Activated CD8-positive, alpha-beta memory T cell treated with anti-CD3 and anti-CD28 coated beads, Interleukin-2, amount 50 U/mL, for 24 hours (primary cell): ENCODE data around the gene GREB1.

ENCODE experiments used
- DNase-seq: peaks from one replicate; pipeline ENCODE4 v3.0.0-alpha.2; 2020; ENCODE audit errors: extremely low read depth

Gene GREB1

DNA sequence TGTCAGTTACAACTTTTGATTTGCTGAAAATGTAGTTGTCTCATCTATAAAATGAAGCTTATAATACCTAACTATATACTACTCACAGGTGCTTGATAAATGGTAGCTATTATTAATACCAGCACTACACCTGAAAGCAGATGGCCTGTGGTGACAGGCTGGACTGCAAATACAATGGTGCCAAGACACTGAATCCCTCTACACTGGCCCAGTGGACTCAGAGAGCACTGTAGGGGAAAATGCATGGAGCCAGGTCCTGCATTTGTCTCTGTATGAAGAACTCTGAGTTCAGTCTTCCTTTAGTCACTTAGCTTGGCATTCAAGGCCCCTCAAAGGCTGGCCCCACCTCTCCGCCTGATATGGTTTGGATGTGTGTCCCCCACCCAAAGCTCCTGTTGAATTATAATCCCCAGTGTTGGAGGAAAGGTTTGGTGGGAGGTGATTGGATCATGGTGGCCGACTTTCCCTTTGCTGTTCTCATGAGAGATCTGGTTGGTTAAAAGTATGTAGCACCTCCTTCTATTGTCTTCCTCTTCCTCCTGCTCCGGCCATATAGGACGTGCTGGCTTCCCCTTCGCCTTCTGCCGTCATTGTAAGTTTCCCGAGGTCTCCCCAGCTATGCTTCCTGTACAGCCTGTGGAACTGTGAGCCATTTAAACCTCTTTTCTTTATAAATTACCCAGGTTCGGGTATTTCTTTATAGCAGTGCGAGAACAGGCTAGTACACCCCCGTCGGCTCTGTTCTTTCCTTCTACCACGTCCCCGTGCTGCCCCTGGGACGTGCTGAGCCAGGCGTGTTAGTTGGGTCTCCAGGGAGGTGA is 147.3 kb downstream of the GREB1 start:
- DNase-seq: no peak

DNA sequence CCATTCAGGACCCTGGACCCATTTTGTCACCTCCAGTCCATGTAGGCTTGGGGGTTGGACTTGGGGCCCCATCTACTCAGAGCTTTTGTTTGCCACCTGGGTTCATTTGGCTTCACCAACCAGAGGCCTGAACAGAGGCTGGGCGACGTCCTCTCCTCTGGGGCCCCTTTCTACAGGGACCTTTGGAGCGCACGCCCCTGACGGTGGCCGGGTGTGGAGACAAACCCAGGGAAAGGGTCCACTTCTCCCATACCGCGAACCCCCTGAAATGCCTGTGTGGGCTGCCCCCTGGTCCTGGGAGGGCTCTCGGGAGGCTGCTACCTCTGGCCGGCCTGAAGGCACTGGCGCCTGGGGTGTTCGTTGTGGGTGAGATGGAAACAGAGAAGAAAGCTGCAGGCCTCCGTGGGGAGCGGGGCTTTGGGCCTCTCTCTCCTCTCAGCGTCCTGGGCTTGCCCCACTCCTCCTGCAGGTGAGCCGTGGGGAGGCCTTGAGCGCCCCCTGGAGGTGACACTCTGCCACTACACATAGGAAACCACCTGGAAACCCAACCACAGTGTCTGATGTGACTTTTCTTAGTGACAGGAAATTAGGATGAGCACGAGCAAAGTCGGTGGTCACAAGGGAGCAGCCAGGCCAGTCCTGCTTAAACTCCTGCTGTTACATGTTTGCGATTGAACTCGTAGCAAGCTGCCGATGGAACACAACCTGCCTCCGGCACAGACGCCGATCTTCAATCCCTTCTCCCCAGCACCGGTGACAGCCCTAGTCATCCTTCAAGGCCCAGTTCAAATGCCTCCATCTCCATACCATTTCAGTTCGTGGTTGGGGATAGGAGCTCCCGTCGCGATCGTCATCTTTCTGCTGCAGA is 148.1 kb downstream of the GREB1 start:
- no peak for DNase-seq

DNA sequence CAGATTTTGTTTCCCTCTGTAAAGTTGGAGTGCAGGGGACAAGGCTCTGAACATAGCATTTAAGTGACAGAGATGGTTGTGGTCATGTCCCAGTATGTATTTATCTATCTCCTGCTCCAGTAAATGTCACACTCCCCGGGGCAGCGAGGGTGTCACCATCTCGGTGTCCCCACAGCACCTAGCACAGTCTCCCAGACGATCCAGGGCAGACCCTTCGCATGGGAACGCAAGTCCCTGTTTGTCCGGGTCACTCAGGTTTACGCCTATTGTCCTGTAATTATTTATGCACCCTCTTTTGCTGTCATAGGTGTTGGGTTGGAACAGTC is 148.7 kb downstream of the GREB1 start:
- no peak for DNase-seq

DNA sequence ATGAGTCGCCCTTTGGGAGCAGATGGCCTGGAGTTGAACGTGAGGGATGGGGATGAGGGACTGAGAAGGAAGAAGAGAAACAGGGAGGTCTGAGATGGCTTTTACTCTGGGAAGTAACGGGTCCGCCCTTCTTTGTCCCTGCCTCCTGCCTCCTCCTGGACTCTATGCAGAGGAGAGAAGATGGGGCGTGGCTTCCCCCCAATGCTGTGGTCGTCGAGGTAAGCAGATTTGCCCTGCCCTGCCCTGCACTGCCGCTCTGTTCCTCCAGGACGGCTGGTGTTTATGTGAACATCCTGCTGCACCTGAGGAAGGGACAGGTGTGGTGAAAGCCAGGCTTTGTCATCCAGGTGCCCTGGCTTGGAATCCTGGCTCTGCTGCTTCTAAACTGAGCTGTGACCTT is 149.6 kb downstream of the GREB1 start:
- no peak for DNase-seq

DNA sequence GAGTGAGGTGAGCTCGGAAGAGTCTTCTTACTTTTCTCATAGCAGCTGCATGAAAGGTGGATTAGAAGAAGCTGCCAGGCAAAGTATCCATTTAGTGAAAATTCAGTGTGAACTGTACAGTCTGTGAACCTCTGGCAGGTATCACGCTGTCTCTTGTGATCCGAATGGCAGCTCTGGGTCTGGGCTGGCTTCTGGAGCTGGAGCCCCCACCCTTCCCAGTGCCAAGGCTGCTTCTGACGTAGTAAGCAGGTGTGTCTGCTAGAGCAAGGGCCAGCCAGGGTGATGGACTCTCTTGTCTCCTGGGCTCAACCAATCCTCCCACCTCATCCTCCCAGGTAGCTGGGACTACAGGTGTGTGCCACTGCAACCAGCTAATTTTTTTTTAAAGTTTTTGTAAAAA is 150.1 kb downstream of the GREB1 start:
- no peak for DNase-seq

DNA sequence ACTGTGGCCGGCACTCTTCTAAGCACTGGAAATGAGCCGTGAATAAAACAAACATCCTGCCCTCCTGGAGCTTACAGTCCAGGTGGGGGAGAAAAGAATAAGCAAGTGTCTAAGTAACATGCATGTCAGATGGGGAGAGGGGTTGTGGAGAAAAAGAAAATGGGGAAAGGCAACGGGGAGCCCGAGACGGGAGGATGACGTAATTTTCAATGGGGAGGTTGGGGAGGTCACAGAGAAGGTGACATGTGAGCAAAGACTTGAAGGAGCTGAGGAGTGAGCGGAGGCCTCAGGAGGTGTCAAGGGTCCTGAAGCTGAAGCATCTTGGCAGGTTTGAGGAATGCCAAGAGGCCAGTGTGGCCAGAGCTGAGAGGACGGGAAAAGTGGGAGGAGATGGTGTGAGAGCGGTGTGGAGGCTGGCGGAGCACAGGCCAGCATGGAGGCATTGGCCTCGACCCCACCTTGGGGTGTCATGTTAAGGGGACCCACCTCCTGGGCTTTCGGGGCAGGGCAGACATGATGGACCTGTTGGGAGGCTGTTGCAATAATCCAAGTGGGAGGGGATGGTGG is 151.1 kb downstream of the GREB1 start:
- DNase-seq: no peak

DNA sequence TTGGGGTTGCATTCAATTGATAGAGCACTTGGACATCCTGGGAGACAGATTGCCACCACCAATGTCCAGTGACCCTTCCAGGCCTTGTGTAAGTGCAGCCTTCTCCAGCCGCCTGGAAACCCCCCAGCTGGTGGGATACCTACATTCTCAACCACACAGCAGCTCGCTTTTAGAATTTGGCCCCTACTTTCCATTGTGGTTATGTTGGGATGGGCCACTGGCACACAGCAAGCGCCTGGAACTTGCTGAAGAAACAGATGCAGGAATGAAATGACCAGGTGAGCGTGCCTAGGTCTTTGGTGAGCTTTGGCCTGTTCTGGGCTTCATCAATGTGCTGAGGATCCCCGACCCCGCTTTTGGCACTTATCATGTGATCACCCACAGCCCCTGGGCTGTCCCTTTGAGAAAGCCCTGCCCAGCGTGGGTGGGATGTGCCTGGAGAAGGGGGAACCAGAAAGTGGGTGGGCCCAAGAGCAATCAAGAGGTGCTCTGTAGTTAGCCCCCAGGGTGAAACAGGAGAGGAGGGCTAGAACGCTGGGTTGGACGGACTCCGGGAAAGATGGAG is 152.1 kb downstream of the GREB1 start:
- DNase-seq: no peak

DNA sequence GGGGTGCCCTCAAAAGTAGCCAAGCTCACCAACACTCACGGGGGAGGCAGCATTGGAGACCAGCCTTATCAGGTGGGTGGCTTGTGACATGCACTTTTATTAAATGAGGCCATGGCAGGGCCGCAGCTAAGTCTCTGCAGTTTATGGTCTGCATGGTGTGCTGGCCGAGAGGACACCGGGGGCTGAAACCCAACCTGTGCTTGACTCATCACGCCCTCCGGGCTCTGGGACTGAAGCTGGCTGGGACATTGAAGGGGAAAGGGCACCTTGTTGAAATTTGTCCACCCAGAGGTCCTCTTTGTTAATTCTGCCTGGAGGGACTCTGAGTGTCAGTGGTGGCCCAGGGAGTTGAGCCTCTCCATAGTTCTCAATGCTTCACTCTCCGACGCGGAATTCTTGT is 153.9 kb downstream of the GREB1 start:
- no peak for DNase-seq

DNA sequence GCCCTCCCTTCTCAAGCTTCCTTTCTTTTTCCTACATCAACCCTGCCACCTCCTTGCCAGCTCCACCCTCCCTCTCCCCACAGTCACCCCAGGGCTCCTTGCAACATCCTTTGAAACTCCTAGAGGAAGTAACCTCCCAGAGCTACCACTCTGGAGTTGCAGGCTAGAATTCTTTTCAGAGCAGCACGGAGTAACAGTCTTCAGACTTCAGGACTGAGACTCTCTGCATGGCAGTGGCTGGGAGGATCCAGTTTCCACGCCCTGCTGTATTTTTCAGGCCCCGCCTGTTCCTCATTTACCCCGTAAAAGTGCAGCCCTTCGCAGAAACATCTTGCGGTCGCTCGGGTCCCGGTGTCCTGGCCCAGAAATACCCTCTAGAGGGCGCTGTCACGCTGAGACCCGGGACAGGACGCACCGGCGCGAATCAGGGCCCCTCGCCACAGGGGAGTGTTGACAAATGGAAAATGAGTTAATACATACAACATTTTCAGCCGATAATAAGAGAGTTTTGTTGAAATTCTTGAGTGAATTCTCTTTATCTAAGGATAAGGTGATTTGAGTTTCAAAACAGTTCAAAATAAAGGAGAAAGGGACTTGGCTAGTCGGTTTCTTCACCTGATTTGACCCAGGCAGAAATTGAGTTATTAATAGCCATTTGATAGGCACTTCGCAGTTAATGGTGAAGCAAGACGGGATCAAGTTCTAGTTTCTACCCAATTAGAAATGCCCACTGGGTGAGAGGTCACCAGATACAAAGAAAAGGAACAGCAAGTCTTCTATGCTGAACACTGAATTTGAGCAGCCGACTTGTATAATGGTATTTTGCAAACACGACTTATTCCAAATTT is 154.6 kb downstream of the GREB1 start:
- peak; percentile 67 for DNase-seq

DNA sequence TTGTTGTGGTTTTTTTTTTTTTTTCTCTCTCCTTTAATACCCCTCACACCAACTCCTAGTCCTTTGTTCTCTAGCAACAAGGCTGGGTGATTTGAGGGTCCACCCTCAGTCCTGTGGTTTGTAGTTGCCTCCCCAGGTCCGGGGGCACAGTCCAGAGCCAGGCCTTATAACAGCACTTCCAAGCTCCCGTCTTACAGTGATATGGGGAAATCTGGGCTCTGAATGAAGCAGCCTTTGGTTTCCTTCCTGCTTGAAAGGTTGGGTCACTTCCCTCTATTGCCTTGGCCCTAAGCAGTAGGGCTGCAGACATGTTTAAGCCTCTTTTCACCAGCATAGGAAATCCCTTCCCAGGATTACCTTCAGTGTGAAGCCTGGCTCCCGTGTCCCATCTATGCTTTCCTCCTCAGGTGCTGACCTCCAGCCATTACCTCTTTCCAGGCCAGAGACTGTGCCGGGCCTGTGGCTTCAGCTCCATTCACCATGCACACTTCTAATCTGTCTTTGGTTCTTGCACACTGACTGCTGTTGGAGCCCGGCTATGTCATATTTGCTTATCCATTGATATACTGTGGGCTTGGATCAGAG is 157.3 kb downstream of the GREB1 start:
- DNase-seq: no peak
